Stomach (tissue), 9 donors: ENCODE results near the gene PLCB3. TPM values are rescaled to one million over a fixed set of nuclear protein-coding genes. Genes with fewer than 3 reads are reported as not detected.
A peak's percentile ranks its signal among the peaks of the same experiment; 100 is the strongest.

ENCODE experiments used
- DNase-seq, 2 donors: peaks; one replicate each; pipeline versions ENCODE4 v3.0.0 to v3.0.0-alpha.2; 2013 to 2019
- H3K27ac ChIP-seq, 5 donors: fragments of 200-600 bp in 4 of 5; sonication (generic) in 4 of 5; one replicate each; pipeline ENCODE4 v1.5.1; 2013 to 2019; ENCODE audit warnings: mild to moderate bottlenecking in 1 of 5, moderate library complexity in 1 of 5
- H3K27me3 ChIP-seq, 3 donors: fragments of 200-600 bp; sonication (generic); one replicate each; pipeline ENCODE4 v1.5.1; 2017 to 2019; ENCODE audit warnings: mixed run types in 1 of 3
- H3K36me3 ChIP-seq, 4 donors: fragments of 200-600 bp; sonication (generic); 1 replicate in 3 of 4; 2 replicates in 1 of 4; pipeline ENCODE4 v1.5.1; 2016 to 2019
- H3K4me1 ChIP-seq, 4 donors: fragments of 200-600 bp; sonication (generic); one replicate each; pipeline ENCODE4 v1.5.1; 2016 to 2019
- H3K4me3 ChIP-seq, 4 donors: fragments of 200-600 bp; sonication (generic) in 3 of 4; one replicate each; pipeline ENCODE4 v1.5.1; 2016 to 2019; ENCODE audit warnings: mild to moderate bottlenecking in 1 of 4
- H3K9me3 ChIP-seq, 4 donors: fragments of 200-600 bp; sonication (generic); one replicate each; pipeline ENCODE4 v1.5.1; 2016 to 2019
- CTCF ChIP-seq, 7 experiments: fragments of 450-650 bp in 4 of 7; fragments of 200-600 bp in 3 of 7; sonication (generic) in 3 of 7; IDR thresholded peaks; one replicate each; pipeline ENCODE4 v1.5.1; 2016 to 2019; ENCODE audit warnings: antibody characterized with exemption in 7 of 7, control low read depth in 2 of 7, mild to moderate bottlenecking in 1 of 7
- EP300 ChIP-seq: sonication (generic); formaldehyde crosslinking; IDR thresholded peaks from one replicate; pipeline ENCODE4 v1.6.1; 2017; ENCODE audit warnings: antibody characterized with exemption
- POLR2A ChIP-seq, 4 donors: fragments of 450-650 bp; IDR thresholded peaks; one replicate each; pipeline ENCODE4 v1.6.1; 2016; ENCODE audit warnings: antibody characterized with exemption in 4 of 4, control low read depth in 2 of 4, mild to moderate bottlenecking in 1 of 4, moderate library complexity in 1 of 4
- POLR2AphosphoS5 ChIP-seq, 3 donors: sonication (generic); formaldehyde crosslinking; IDR thresholded peaks; one replicate each; pipeline ENCODE4 v1.6.1; 2016; ENCODE audit warnings: antibody characterized with exemption in 3 of 3
- WGBS, 5 donors: extraction: QIAGEN DNeasy Blood & Tissue Kit in 3 of 5; methylation state at CpG; one replicate each; pipeline versions ENCODE4 v1.1.5 to v1.1.7; 2013 to 2018; 5-methylcytosine and 5-hydroxymethylcytosine counted together
- intact Hi-C: fragments of 100-400 bp; cut with DNase I; formaldehyde crosslinking; loops from one replicate; pipeline ENCODE4 v1.15.1; 2023; ENCODE audit warnings: low total_unique reads
- polyA plus RNA-seq, 3 donors: library from polyadenylated mRNA; stranded (reverse); fragments of 200-250 nt; gene quantifications; one replicate each; pipeline ENCODE4 v1.2.3, GENCODE V29; 2013
- total RNA-seq, 5 donors: library from RNA; depleted of rRNA; stranded (reverse); fragments of >200 nt; gene quantifications; one replicate each; pipeline versions ENCODE4 v1.1.0 to v1.2.3, GENCODE V29; 2014 to 2016
- donor health status: healthy with polysubstance abuse.
- donor health status: Bipolar disorder and iron deficiency.
- donor health status: healthy.

Gene PLCB3
- total and polyA plus RNA-seq, 8 donors: 12.2 to 154 (median 16.1) TPM

- H3K9me3 ChIP-seq: no peaks in the 10 kb centered on the region
- no peak for DNase-seq
- intact Hi-C loops: no loop called here
- whole genome bisulfite sequencing, 5 donors: 85 to 91% (median 90%) methylated on average over 10 of the region's 10 CpGs
- TF ChIP-seq POLR2A (IDR thresholded peaks at IDR 0.05) (no peak), CTCF (IDR thresholded peaks at IDR 0.05) (no peak), POLR2AphosphoS5 (IDR thresholded peaks at IDR 0.05) (no peak), EP300 (no peak)
- peaks cover 15 to 25% (median 24%) of the 10 kb centered on the region in 4 donors for H3K4me1 ChIP-seq
- H3K27me3 ChIP-seq: no peaks in the 10 kb centered on the region
- H3K27ac ChIP-seq: no peak overlapping the region
- no peak overlapping the region for H3K4me3 ChIP-seq
- H3K36me3 ChIP-seq: peaks cover 44 to 77% (median 75%) of the 10 kb centered on the region in 4 donors
These were observed 13.1 kb downstream of the PLCB3 start for GRCh38 chr11:64264371-64264852.

DNA sequence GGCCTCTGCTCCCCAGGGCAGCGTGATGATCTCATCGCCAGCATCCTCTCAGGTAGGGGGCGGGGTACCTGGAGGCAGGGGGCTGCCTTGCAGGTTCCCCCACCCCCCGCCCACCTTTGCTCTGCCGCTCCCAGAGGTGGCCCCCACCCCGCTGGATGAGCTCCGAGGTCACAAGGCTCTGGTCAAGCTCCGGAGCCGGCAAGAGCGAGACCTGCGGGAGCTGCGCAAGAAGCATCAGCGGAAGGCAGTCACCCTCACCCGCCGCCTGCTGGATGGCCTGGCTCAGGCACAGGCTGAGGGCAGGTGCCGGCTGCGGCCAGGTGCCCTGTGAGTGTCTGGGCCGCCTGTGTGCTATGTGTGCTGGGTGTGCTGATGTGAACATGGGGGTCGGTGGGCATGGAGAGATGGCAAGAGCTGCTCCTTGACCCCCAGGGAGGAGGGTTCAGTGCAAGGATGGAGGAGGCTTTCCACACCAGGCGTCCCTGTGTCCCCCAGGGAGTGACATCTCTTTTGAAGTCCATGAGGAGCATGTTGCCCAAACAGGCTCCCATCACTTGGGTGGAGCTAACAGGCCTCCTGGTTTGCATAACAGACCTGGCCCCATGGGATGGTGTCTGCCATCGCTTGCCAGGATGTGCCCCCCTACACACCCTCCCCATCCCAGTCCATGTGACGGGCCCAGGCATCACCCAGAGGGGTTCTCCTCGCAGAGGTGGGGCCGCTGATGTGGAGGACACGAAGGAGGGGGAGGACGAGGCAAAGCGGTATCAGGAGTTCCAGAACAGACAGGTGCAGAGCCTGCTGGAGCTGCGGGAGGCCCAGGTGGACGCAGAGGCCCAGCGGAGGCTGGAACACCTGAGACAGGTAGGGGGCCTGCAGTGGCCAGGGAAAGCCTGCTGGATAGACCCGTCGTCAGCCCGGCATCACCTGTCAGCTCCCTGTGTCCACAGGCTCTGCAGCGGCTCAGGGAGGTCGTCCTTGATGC, 14.1 kb downstream of the PLCB3 start:
- DNase-seq: no peak
- H3K4me3 ChIP-seq: no peak overlapping the region
- TF ChIP-seq POLR2AphosphoS5 (IDR thresholded peaks at IDR 0.05): no peak
- no peak for TF ChIP-seq EP300
- no peak for TF ChIP-seq POLR2A (IDR thresholded peaks at IDR 0.05)
- no peaks in the 10 kb centered on the region for H3K27me3 ChIP-seq
- no peaks in the 10 kb centered on the region for H3K9me3 ChIP-seq
- peaks cover 43 to 66% (median 65%) of the 10 kb centered on the region in 4 donors for H3K36me3 ChIP-seq
- H3K4me1 ChIP-seq: peaks cover 15 to 29% (median 24%) of the 10 kb centered on the region in 4 donors
- 91 to 94% (median 93%) methylated on average over 25 to 35 of the region's 35 CpGs for WGBS, 5 donors
- no peak overlapping the region for H3K27ac ChIP-seq
- intact Hi-C loops: no loop called here

- intact Hi-C loops: no loop called here
- no peaks in the 10 kb centered on the region for H3K9me3 ChIP-seq
- no peak overlapping the region for H3K4me3 ChIP-seq
- peaks cover 15 to 29% (median 24%) of the 10 kb centered on the region in 4 donors for H3K4me1 ChIP-seq
- WGBS, 5 donors: 83 to 91% (median 89%) methylated on average over 15 of the region's 15 CpGs
- peak overlapping the region in 1 of 5 donors; percentile 96 for H3K27ac ChIP-seq
- TF ChIP-seq POLR2AphosphoS5 (IDR thresholded peaks at IDR 0.05) (no peak), POLR2A (IDR thresholded peaks at IDR 0.05) (no peak), EP300 (no peak), CTCF (IDR thresholded peaks at IDR 0.05) (no peak)
- H3K36me3 ChIP-seq: peaks cover 41 to 61% (median 59%) of the 10 kb centered on the region in 4 donors
- H3K27me3 ChIP-seq: no peaks in the 10 kb centered on the region
- DNase-seq: no peak
These were observed 15.0 kb downstream of the PLCB3 start for GRCh38 chr11:64266339-64266738.

- H3K27me3 ChIP-seq: no peaks in the 10 kb centered on the region
- H3K9me3 ChIP-seq: no peaks in the 10 kb centered on the region
- peaks cover 25 to 38% (median 34%) of the 10 kb centered on the region in 4 donors for H3K4me1 ChIP-seq
- WGBS, 5 donors: 56 to 81% (median 66%) methylated on average over 19 to 27 of the region's 27 CpGs
- TF ChIP-seq POLR2A (IDR thresholded peaks at IDR 0.05) (no peak), POLR2AphosphoS5 (IDR thresholded peaks at IDR 0.05) (no peak), CTCF (IDR thresholded peaks at IDR 0.05) (no peak)
- DNase-seq: no peak
- intact Hi-C loops: no loop called here
- peaks cover 31 to 51% (median 48%) of the 10 kb centered on the region in 4 donors for H3K36me3 ChIP-seq
- H3K27ac ChIP-seq: peak overlapping the region; percentile 92 to 99 (median 95)
- H3K4me3 ChIP-seq: peak overlapping the region in 1 of 4 donors; percentile 72
These were observed 16.0 kb downstream of the PLCB3 start for GRCh38 chr11:64267207-64267945.
